Stimulated activated naive CD8-positive, alpha-beta T cell treated with anti-CD3 and anti-CD28 coated beads, Interleukin-15, Interleukin-2, amounts not matched to agents 100 U/mL and 50 U/mL, for 24 hours (primary cell): ENCODE results near the gene TMEFF2.

ENCODE experiments used
- ATAC-seq: fragments of 150-1000 bp; cut with Tn5 transposase; one replicate; pipeline ENCODE4 v1.10.0; 2021
- DNase-seq: peaks from one replicate; pipeline ENCODE4 v3.0.0; 2021

The TMEFF2 gene

GRCh38 chr2:192067631-192068030, 127.1 kb downstream of the TMEFF2 start:
- no peak for ATAC-seq
- DNase-seq = no peak

DNA sequence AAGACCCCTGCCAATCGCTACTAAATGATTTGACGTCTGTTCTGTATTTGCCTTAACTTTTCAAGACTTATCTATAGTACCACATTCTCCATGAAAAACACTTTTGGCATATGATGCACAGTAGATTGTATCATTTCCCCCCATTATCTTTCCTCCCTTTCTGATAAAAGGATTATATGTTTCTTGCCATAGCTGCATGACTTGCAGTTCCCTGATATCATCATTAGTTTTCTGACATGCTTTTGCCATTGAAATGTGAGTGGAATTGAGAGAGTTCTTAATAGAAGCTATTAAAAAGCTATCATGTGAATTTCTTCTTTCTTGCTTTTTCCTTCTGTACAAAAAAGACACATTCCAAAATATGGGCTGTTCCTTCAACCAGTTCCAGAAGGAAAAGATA, 130.3 kb downstream of the TMEFF2 start:
- DNase-seq (no peak), ATAC-seq (no peak)

DNA sequence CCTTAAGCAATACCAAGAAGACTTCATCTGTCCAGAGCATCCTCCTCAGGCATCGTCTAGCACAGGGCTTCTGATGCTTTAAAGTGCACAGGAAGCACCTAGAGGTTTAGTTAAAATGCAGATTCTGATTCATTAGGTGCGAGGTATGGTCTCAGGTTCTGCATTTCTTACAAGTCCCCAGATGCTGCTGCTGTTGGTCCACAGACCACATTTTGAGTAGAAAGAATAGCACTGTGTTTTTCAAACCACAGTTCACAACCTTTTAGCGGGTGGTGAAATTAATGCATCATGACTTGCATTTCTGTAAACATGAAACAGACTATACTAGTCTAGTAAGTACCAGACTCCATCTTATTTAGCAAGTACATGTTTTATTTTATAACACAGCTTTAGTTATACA, 134.6 kb downstream of the TMEFF2 start:
- DNase-seq = no peak
- no peak for ATAC-seq

DNA sequence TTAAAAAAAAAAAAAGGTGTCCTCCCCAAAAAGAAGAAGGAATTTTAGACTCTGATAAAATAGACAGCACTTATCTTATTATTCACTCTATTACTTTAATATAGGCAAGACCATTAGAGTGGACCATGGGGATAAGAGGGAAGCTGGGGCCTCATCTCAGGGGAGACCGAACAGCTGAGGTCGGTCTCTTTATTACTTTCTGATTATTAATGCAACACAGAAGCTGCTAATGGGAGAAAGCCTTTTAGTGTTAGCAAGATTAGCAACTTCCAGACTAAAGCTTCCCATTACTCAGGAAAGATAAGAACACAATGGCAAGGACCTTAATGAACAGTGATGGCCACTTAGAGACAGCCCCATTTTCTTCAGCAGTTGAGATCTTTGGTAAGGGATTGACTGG, 135.5 kb downstream of the TMEFF2 start:
- DNase-seq (no peak), ATAC-seq (no peak)

DNA sequence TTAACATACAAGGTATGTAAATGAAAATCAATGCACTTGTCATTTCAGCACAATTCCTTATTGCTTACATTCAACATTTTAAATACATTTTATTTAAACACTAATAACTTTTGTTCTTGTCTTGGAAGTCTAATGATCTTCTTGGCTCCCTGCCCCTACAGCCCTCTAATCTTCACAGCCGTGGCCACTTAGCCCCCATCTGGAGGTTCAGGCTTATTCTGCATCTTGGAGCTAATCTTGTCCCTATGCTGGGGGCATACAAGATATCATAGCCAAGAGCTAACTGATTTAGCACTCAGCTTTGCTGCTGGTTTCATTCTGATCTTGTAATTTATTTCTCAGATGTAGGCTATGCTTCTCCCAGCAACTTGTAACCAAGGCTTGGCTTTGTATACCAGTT, 140.8 kb downstream of the TMEFF2 start:
- DNase-seq (no peak), ATAC-seq (no peak)

- ATAC-seq (no peak), DNase-seq (no peak)
Measured at GRCh38 chr2:192051533-192051932, 143.2 kb downstream of the TMEFF2 start.

DNA sequence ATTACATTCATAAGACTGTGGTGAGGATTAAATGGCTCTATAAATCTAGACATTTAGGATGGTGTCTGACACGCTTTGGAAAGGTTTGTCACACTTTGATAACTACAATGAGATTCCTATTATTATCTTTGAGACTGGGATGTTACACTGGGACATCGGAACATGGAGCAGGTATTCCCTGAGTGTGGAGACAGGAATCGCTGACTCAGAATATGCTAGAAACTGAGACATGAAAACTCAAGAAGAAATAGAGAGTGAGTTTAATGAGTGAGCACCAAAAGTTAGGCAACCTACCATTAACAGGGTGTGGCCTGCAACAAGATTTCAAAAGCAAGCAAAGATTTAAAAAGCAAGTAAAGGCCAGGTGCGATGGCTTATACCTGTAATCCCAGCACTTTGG, 145.4 kb downstream of the TMEFF2 start:
- DNase-seq (no peak), ATAC-seq (no peak)

DNA sequence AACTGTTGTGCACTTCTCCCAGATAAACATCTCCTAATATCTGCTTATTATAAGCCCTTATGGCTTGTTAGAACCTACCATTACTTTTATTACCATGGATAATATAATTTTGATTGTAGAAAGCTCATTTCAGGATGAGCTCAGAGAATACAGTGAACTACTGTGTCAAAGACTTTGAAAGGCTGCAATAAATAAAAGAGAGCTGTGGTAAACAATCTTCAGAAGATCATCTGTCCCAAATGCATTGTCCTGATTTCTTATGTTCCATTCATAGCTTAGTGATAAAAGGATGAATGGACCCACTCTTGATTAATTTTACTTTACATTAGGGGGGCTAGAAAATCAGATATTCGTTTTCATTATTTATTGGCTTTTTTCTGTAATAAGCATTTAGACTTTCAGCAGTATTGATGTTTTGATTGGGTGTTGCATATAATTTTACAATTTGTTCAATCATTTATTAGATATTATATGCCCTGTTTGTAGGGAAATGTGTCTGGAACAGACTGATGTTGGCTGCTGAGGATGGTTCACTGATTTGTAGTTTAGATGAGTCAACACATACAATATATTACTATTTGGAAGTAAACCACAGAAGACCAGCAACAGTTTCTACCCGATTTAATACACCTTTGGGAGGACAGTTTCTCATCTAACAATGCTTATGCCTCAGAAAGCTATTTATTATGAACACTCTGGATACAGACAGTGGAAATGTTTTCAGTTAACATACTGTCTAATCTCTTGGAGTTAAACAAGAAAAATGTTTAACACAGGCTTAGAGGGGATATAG, 147.2 kb downstream of the TMEFF2 start:
- no peak for ATAC-seq
- no peak for DNase-seq

DNA sequence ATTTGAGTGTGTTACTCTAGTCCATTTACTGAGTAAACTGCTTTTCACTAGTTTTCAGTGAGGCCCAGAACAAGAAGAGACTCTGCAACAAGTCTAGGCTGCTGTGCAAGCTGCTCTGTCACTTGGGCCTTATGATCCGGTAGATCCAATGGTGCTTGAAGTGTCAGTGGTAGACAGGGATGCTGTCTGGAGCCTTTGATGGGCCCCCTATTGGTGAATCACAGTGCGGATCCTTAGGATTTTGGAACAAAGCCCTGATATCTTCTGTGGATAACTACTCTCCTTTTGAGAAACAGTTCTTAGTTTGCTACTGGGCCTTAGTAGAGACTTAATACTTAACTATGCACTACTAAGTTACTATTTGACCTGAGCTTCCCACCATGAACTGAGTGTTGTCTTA, 150.2 kb downstream of the TMEFF2 start:
- no peak for DNase-seq
- ATAC-seq = no peak

- ATAC-seq (no peak), DNase-seq (no peak)
Measured at GRCh38 chr2:192043216-192043870, 151.4 kb downstream of the TMEFF2 start.

GRCh38 chr2:192042126-192042525, 152.6 kb downstream of the TMEFF2 start:
- no peak for ATAC-seq
- DNase-seq = no peak

DNA sequence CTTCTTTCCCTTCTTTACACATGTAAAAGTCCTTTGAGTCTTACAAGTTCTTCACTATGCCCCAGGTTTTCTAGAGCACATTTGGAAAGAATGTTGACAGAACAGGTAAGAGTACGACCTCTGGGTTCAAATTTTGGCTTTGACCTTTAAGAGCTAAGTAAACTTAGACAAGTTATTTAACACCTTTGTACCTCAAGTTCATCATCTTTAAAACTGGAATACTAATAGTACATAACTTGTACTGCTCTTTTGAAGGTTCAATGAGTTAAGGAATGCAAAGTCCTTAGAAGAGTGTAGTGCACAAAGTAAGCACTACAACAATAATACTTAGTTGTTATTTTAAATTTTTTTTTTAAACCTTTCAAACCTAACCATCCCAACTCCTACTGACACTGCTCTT, 156.6 kb downstream of the TMEFF2 start:
- DNase-seq = no peak
- no peak for ATAC-seq

DNA sequence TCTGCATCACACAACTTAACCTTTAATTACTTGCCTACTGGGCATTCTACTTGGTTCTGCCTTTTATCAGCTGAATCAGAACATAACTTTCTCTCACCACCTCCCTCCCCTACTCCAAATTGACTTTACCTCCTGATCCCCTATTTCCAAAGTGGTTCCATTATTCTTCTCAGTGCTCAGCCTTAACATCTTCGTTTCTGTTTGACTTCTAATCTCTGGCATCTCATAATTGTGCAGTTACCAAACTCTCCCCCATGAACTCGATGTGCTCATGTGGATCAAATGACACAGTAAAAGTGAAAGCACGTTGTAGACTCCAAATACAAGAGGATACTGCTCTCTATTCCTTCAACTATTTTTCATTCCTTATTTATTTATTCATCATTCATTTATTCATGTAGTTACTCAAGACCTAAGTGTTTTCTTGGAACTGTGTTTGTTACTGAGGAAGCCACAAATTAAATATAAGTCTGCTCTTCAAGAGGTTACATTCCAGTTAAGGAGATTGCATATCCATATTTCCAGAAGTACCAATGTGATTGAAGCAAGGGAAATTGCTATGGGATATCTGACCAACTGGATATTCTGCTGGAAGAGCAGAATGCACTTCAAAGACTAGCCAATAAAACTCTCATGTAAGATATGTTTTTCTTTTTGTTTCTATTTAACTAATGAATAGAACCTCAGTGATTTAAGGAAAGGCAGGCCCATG, 158.8 kb downstream of the TMEFF2 start:
- DNase-seq = no peak
- ATAC-seq = no peak

DNA sequence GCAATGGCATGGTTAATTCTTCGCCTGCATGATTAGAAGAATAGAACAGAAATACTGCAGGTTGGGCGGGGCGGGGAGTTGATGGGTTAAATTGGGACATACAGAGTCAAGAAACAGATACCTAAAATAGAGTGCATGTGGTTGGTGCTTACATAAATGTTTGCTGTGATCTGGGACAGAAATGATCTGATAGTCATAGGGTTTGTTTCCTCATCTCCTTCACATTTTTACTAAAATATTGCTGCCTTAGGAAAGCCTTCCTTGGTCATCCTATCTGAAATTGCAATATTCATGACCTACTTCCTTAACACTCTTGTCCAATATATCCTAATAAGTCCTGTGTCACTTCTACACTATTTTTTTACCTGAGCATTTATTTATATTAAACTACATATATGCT, 163.9 kb downstream of the TMEFF2 start:
- no peak for ATAC-seq
- DNase-seq = no peak

- ATAC-seq (no peak), DNase-seq (no peak)
Measured at GRCh38 chr2:192030289-192030688, 164.4 kb downstream of the TMEFF2 start.

- DNase-seq = no peak
Measured at GRCh38 chr2:192029089-192029488, 165.6 kb downstream of the TMEFF2 start.

DNA sequence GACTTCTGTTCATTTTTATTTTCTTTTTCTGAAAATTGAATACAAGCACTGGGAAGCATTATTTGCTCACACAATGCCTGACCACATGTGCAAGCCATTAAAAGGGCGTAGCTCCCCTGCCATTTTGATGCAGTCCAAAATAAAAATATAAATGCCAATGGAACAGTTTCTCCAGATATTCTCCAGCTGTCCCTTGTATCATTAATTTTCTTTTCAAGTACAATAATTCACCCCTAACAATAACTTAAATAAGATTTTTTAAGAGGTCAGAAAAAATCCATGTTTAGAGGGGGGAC, 168.0 kb downstream of the TMEFF2 start:
- ATAC-seq (no peak), DNase-seq (no peak)

More at GRCh38 chr2:192029089-192029488, 165.6 kb downstream of the TMEFF2 start:
- no peak for ATAC-seq

GRCh38 chr2:192026059-192026824, 168.5 kb downstream of the TMEFF2 start:
- DNase-seq = no peak

DNA sequence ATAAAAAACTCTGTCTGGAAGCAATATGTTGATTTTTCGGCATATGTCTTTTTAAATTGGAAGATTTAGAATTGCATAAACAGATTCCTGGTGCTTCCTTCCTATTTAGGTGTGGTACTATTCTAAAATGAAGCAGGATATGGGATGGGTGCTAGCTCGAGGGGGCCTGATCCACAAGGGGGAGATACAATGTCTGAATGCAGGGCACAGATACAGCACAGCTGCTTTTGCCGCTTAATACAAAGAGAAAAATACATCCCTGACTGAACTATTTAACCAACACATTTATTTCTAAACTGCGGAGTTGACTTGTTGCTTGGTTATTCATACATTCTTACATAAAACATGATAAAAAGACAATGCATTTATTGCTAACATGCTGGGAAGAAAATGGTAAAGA, 169.1 kb downstream of the TMEFF2 start:
- no peak for DNase-seq
- ATAC-seq = no peak

More at GRCh38 chr2:192026059-192026824, 168.5 kb downstream of the TMEFF2 start:
- no peak for ATAC-seq

GRCh38 chr2:192023006-192023405, 171.7 kb downstream of the TMEFF2 start:
- ATAC-seq (no peak), DNase-seq (no peak)

DNA sequence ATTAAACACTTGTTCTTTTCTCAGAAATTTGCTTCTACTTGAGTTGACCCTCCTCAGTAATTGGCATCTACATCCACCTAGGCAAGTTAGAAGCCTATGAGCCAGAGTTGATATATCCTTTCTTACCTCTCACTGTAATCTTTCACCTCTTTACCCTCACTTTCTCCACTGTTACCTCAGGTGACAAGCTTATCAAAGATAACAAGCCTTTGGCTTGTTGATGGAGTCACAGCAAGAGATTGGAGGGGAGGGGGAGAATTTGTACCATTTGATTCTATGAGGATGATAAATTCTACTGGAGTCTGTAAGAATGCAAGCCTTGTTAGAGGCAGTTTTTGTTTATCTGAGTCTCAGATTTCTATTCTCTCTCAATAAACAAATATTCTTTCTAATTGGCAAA, 176.9 kb downstream of the TMEFF2 start:
- no peak for ATAC-seq
- DNase-seq = no peak

DNA sequence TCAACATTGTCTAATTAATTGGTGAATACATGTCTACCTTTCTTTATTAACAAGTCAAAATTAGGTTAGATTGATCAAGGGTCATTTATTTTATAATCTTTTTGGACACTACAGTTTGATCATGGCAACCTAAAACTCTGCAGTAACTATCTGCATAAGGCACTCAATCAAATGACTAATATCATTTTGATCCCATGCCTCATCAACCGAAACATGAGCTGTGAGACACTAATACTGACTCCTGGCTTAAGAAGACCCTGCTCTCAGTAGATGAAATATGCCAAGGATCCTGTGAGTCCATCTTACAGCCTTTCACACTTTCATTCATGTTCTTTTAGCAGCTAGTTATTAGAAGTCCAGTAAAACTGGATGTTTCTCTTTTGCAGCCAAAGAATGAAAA, 178.5 kb downstream of the TMEFF2 start:
- DNase-seq (no peak), ATAC-seq (no peak)

GRCh38 chr2:192013211-192013610, 181.5 kb downstream of the TMEFF2 start:
- no peak for DNase-seq

More at GRCh38 chr2:192013211-192013610, 181.5 kb downstream of the TMEFF2 start:
- no peak for ATAC-seq
